Aorta (tissue), 5 donors: ENCODE data around the gene PC. TPM values are rescaled to one million over a fixed set of nuclear protein-coding genes. Genes with fewer than 3 reads are reported as not detected.

ENCODE experiments used
- ATAC-seq: fragments of 200-7000 bp; cut with Tn5 transposase; one replicate; pipeline ENCODE4 v1.9.1; 2022; ENCODE audit warnings: moderate library complexity; ENCODE audit not compliant: low FRiP score
- DNase-seq, 2 donors: peaks; one replicate each; pipeline ENCODE4 v3.0.0-alpha.2; 2020
- H3K27ac ChIP-seq, 2 donors: one replicate each; pipeline ENCODE4 v1.5.1; 2013; ENCODE audit warnings: low read length in 2 of 2, mild to moderate bottlenecking in 2 of 2, moderate library complexity in 2 of 2, control low read depth in 1 of 2, inconsistent platforms in 1 of 2, low read depth in 1 of 2
- H3K27me3 ChIP-seq, 2 donors: one replicate each; pipeline ENCODE4 v1.6.1; 2013; ENCODE audit warnings: control low read depth in 1 of 2, low read length in 1 of 2, mild to moderate bottlenecking in 1 of 2, moderate library complexity in 1 of 2; ENCODE audit not compliant: insufficient read depth in 2 of 2, control insufficient read depth in 1 of 2
- H3K36me3 ChIP-seq, 2 donors: one replicate each; pipeline ENCODE4 v1.6.1; 2013; ENCODE audit warnings: control low read depth in 1 of 2, low read length in 1 of 2, mild to moderate bottlenecking in 1 of 2; ENCODE audit not compliant: insufficient read depth in 2 of 2, control insufficient read depth in 1 of 2
- H3K4me1 ChIP-seq, 2 donors: one replicate each; pipeline ENCODE4 v1.6.1; 2013; ENCODE audit warnings: low read length in 2 of 2, control low read depth in 1 of 2, mild to moderate bottlenecking in 1 of 2, moderate library complexity in 1 of 2; ENCODE audit not compliant: insufficient read depth in 2 of 2, control insufficient read depth in 1 of 2
- H3K4me3 ChIP-seq, 2 donors: one replicate each; pipeline ENCODE4 v1.5.1; 2013; ENCODE audit warnings: low read length in 2 of 2, control low read depth in 1 of 2, mild to moderate bottlenecking in 1 of 2
- H3K9me3 ChIP-seq: one replicate; pipeline ENCODE4 v1.6.1; 2013; ENCODE audit warnings: mild to moderate bottlenecking, low read length; ENCODE audit not compliant: control insufficient read depth
- WGBS, 2 donors: extraction: QIAGEN DNeasy Blood & Tissue Kit; methylation state at CpG; one replicate each; pipeline ENCODE4 v1.1.7; 2013; 5-methylcytosine and 5-hydroxymethylcytosine counted together
- intact Hi-C, 2 donors: fragments of 100-400 bp; cut with DNase I; formaldehyde crosslinking; loops; one replicate each; pipeline versions ENCODE4 v1.14.2 to v1.15.0; 2022
- polyA plus RNA-seq, 2 donors: library from polyadenylated mRNA; stranded (reverse); fragments of 200-250 nt; gene quantifications; one replicate each; pipeline ENCODE4 v1.2.3, GENCODE V29; 2013
- total RNA-seq, 2 donors: library from RNA; stranded (reverse); fragmentation: NEBNext Ultra II Directional; extraction: Animal tissue kit (Norgen Biotek cat#: 25700); gene quantifications; one replicate each; pipeline ENCODE4 v1.2.1, GENCODE V29; 2021
- donor health status: healthy with polysubstance abuse.
- donor health status: Bipolar disorder and iron deficiency.
- donor health status: DM: no; HTN: no; CAD: no.
- donor health status: DM: no; HTN: no; CAD: no.
- donor health status: DM: yes; HTN: yes; CAD: no.

The PC gene
- total and polyA plus RNA-seq, 4 donors = 12.6 to 22.7 (median 14.8) TPM

DNA sequence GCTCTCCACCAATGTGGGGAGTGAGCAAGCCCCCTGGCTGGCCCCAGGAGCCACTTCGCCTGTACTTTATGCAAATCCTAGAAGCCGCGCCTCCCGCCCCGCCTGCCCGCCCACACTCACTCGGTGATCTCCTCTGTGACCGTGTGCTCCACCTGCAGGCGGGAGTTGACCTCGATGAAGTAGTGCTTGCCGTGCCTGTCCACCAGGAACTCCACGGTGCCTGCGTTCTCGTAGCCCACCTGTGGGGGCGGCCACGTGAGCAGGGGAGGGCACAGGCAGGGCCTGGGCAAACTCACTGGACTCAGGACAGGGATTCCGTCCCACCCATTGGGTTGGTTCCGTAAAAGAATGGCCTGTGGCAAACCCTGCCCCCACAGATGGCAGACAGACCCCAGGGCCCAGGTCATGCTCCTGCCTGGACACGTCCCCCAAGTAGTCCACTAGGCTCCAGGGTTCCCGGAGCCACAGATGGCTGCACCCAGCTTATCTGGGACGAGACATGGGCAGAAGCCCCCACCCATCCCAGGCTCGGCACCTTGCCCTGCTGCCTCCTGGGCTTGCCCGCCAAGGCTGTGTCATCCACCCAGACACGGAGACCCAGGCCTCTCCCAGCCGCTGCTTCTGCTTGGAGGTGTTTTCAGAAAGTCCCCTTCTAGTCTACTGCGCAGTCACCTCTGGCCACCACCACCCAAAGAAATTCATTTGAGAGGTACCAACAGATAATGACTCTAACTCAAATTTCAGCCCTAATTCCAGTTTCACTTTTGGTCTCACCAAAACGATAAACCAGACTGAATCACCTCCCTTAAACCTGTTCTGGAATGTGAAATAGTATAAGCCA lies 89.2 kb downstream of the PC start:
- 69 to 74% methylated on average over 27 of the region's 27 CpGs for WGBS, 2 donors
- intact Hi-C loops = no loop called here
- no peak for DNase-seq
- ATAC-seq = no peak
- Histone ChIP-seq H3K27me3 (no peaks in the 10 kb centered on the region), H3K4me3 (no peak overlapping the region), H3K36me3 (peaks cover 0 to 5% of the 10 kb centered on the region in 2 donors), H3K27ac (no peak overlapping the region), H3K4me1 (no peaks in the 10 kb centered on the region), H3K9me3 (no peaks in the 10 kb centered on the region)

DNA sequence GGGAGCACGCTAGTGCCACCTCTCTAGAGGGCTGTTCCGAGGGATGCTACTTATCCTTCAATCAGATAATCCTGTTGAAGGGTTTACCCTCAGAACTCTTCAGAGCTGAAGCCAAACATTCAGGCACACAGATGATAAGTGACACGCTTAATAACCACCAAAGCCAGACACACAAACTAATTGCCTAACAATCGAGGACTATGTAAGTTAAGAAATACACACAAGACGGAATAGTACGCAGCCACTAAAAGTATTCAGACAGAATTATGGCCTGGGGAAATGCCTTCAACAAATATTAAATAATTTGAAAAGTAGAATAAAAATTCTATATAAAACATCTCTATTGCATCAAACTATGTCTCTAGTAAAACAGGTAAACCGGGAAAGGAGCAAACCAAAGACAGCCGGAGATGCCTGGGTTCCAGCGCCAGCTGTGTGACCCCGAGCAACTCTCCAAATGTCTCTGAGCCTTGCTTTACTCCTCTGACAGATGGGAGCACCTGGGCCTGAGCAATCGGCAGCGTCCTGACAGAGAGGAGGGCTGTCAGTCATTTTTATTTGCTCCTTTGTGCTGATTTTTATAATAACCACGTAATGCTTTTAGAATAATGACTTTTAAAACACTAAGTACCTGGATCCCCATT lies 90.0 kb downstream of the PC start:
- Histone ChIP-seq H3K4me3 (no peak overlapping the region), H3K9me3 (no peaks in the 10 kb centered on the region), H3K27me3 (no peaks in the 10 kb centered on the region), H3K27ac (no peak overlapping the region), H3K36me3 (peaks cover 0 to 5% of the 10 kb centered on the region in 2 donors), H3K4me1 (no peaks in the 10 kb centered on the region)
- ATAC-seq (no peak), DNase-seq (no peak)
- 94 to 96% methylated on average over 13 of the region's 13 CpGs for WGBS, 2 donors
- intact Hi-C loops = no loop called here

DNA sequence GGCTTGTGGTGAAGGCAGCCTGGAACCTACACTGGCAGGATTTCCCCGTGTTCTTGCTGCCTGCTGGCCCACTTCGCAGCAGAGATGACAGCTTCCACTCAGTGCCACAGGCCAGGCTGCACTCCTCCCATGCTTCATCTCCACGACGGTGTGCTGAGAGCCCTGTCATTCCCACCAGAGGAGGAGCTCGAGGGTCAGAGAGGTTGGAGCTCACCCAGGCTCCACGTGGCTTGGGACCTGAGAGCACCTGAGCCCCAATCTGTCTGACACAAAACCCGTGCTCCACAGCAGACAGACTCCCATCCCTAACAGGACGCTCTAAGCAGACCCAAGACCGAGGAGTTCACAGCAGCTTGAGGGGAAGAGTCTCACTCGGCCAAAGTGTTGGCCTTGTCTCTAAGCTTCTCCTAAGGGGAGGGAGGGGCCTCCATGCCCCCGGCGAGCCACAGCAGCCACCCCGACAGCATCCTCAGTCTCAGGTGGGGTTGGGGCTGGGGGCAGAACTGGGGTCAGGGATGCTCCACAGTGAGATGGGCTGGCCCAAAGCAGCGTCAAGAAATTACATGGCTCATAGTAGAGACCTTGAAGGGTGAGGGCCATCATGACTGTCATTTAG lies 90.7 kb downstream of the PC start:
- Histone ChIP-seq H3K4me3 (no peak overlapping the region), H3K4me1 (no peaks in the 10 kb centered on the region), H3K27me3 (no peaks in the 10 kb centered on the region), H3K9me3 (no peaks in the 10 kb centered on the region), H3K36me3 (peaks cover 0 to 5% of the 10 kb centered on the region in 2 donors), H3K27ac (no peak overlapping the region)
- DNase-seq (no peak), ATAC-seq (no peak)
- intact Hi-C loops = no loop called here
- 83 to 84% methylated on average over 14 of the region's 14 CpGs for WGBS, 2 donors

DNA sequence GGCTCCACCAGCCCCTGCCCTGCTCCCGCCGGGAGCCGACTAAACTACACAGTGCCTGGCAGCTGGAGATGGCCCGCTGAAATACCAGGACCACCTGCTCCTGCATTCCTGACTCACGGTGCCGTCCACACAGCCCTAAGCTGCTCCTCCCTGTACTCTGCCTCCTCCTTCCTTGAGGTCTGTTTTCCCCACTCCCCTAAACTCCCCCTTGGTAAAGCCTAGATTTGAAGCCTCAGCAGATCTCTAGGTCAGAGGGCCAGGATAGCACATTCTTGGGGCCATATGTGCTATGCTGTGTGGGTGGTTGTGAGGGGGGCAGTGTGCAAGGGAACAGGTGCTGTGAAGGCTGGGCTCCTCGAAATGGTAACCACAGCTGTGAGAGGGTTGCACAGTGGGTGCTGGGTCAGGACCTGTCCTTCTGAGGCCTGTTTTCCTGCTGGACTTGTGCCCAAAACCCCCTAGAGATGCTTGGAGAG lies 91.6 kb downstream of the PC start:
- H3K27ac ChIP-seq = no peak overlapping the region
- H3K4me1 ChIP-seq = no peaks in the 10 kb centered on the region
- DNase-seq = no peak
- H3K27me3 ChIP-seq = no peaks in the 10 kb centered on the region
- intact Hi-C loops = no loop called here
- no peak overlapping the region for H3K4me3 ChIP-seq
- ATAC-seq = no peak
- H3K9me3 ChIP-seq = no peaks in the 10 kb centered on the region
- 83 to 85% methylated on average over 7 of the region's 7 CpGs for WGBS, 2 donors
- peaks cover 0 to 5% of the 10 kb centered on the region in 2 donors for H3K36me3 ChIP-seq

DNA sequence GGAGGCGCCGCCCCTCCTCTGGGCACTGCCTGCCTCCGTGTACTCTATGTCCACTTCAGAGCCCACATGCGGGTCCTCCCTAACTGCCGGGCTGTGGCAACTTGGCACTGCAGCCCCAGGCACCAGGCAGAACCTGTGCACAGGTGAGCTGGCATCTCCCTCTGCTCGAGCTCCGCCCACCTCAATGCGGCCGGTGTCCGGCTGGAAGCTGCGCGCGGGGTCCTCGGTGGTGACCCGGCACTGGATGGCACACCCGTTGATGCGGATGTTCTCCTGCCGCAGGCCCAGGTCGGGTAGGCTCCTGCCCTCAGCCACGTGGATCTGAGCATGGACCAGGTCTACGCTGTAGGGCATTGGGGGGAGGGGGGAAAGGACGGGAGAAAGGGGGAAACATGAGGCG lies 92.2 kb downstream of the PC start:
- Histone ChIP-seq H3K27me3 (no peaks in the 10 kb centered on the region), H3K4me1 (no peaks in the 10 kb centered on the region), H3K4me3 (no peak overlapping the region), H3K36me3 (peaks cover 0 to 2% of the 10 kb centered on the region in 2 donors), H3K9me3 (no peaks in the 10 kb centered on the region), H3K27ac (no peak overlapping the region)
- no peak for ATAC-seq
- no peak for DNase-seq
- 93 to 96% methylated on average over 18 to 23 of the region's 23 CpGs for WGBS, 2 donors
- intact Hi-C loops = no loop called here

DNA sequence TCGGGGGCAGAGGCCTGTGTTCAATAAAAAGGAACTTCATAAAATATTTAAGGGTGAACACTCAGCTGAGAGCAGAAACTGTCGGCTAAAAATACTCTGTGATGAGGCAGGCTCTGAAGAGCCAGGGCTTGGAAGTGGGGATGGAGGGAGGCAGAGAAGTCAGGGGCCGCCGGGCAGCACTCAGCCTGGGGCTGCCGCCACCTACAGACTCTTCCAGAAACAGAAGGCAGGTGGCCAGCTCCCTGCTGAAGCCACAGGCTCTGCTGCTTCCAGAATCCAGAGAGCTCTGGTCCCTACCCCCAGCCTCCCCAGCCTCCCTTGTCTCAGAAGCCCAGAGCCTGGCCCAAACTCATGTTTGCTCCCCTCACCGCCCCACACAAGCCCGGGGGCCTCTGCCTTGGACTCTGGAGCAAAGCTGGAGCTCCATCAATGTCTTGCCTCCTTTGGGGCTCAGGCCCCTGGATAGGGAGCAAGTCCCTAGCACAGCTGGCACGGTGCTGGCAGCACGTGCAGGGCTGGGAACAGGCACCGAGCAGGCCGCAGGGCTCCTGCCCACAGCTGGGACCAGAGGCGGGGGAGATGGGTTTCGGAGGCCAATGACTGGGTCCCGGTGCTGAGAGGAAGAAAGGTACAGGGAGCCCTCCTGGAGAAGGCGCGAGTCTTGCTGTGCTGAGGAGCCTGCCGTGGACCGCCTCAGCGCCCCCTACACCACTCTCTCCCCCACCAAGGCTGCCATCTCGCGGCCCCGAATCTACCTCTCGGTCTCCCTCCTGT lies 93.1 kb downstream of the PC start:
- intact Hi-C loops = no loop called here

DNA sequence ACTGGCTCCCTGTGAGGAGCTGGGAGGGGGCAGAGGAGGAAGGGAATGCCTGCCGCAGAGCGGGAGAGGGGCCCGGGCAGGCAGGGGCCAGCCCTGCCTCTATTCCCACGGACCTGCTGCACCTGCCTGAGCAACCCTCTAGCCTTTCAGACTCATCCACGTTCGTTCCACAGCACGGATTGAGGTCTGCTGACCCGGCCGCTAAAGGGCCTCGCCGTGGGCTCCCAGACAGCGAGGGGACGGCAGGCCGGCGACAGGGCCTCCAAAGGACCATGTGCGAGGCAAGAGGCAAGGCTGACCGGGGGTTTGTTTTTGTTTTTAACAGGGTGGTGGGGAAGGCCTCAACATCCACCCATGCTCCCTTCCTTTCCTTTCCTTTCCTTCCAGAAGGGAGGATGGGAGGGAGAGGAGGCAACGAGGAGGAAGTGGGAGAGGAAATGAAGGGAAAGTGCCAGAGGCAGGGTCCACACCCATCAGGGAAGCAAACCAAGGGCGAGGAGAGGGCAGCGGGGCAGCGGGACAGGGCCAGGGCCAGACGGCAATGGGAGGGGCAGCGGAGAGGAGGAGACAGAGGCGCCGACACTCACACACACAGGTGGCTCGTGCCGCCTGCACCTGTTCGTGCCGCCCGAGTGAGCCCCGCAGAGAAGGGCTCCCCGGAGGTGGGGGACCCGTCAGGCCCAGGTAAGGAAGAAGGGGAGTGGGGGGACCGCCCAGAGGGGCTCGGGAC lies 93.8 kb downstream of the PC start:
- Histone ChIP-seq H3K27me3 (no peaks in the 10 kb centered on the region), H3K36me3 (no peaks in the 10 kb centered on the region), H3K4me1 (no peaks in the 10 kb centered on the region), H3K9me3 (no peaks in the 10 kb centered on the region), H3K27ac (no peak overlapping the region), H3K4me3 (no peak overlapping the region)
- 85 to 86% methylated on average over 31 to 35 of the region's 35 CpGs for WGBS, 2 donors
- intact Hi-C loops = no loop called here
- DNase-seq (no peak), ATAC-seq (no peak)

More for the DNA sequence above, 93.1 kb downstream of the PC start:
- ATAC-seq (no peak), DNase-seq (peak in 1 of 2 donors; percentile 68)
- no peaks in the 10 kb centered on the region for H3K4me1 ChIP-seq
- WGBS, 2 donors = 84 to 86% methylated on average over 22 to 23 of the region's 23 CpGs
- no peak overlapping the region for H3K27ac ChIP-seq
- no peaks in the 10 kb centered on the region for H3K27me3 ChIP-seq
- no peaks in the 10 kb centered on the region for H3K36me3 ChIP-seq
- H3K9me3 ChIP-seq = no peaks in the 10 kb centered on the region
- no peak overlapping the region for H3K4me3 ChIP-seq
